CD14-positive monocyte (primary cell): Measurements from ENCODE around the gene CPA4. TPM values are rescaled to one million over a fixed set of nuclear protein-coding genes. Genes with fewer than 3 reads are reported as not detected.

ENCODE experiments used
- DNase-seq, 3 donors: peaks; one replicate each; pipeline ENCODE4 v3.0.0-alpha.2; 2011 to 2022
- H2AFZ ChIP-seq: 2 replicates; pipeline ENCODE4 v1.6.0; 2012; ENCODE audit warnings: mild to moderate bottlenecking, low read depth, low read length, inconsistent platforms; ENCODE audit not compliant: insufficient read depth, poor library complexity, severe bottlenecking
- H3K27ac ChIP-seq, 2 donors: 1 replicate in 1 of 2; 2 replicates in 1 of 2; pipeline ENCODE4 v1.5.1; 2012 to 2013; ENCODE audit warnings: low read length in 2 of 2, control low read depth in 1 of 2, inconsistent platforms in 1 of 2, low read depth in 1 of 2, mild to moderate bottlenecking in 1 of 2
- H3K27me3 ChIP-seq, 2 donors: one replicate each; pipeline versions ENCODE4 v1.6.0 to v1.6.1; 2011 to 2013; ENCODE audit warnings: low read length in 2 of 2; ENCODE audit not compliant: control insufficient read depth in 2 of 2, insufficient read depth in 2 of 2
- H3K36me3 ChIP-seq, 2 donors: replicated peaks in 1 of 2; 1 replicate in 1 of 2; 2 replicates in 1 of 2; pipeline versions ENCODE4 v1.5.1 to v1.6.1; 2012 to 2013; ENCODE audit warnings: low read length in 2 of 2, control low read depth in 1 of 2, inconsistent platforms in 1 of 2, mild to moderate bottlenecking in 1 of 2; ENCODE audit not compliant: insufficient read depth in 2 of 2, control insufficient read depth in 1 of 2
- H3K4me1 ChIP-seq, 2 donors: 1 replicate in 1 of 2; 2 replicates in 1 of 2; pipeline versions ENCODE4 v1.5.1 to v1.6.1; 2012 to 2013; ENCODE audit warnings: low read length in 2 of 2, control low read depth in 1 of 2, inconsistent platforms in 1 of 2, mild to moderate bottlenecking in 1 of 2, moderate library complexity in 1 of 2; ENCODE audit not compliant: insufficient read depth in 2 of 2, control insufficient read depth in 1 of 2
- H3K4me2 ChIP-seq: replicated peaks from 2 replicates; pipeline ENCODE3; 2012; ENCODE audit warnings: low read length, moderate library complexity, mild to moderate bottlenecking; ENCODE audit not compliant: poor library complexity, severe bottlenecking; ENCODE audit errors: extremely low read depth
- H3K4me3 ChIP-seq, 3 experiments: fragments of 200-600 bp in 1 of 3; sonication (generic) in 1 of 3; replicated peaks in 1 of 3; 1 replicate in 2 of 3; 2 replicates in 1 of 3; pipeline ENCODE4 v1.5.1; 2011 to 2013; ENCODE audit warnings: low read length in 3 of 3, mild to moderate bottlenecking in 3 of 3, control low read depth in 2 of 3, low read depth in 2 of 3, inconsistent platforms in 1 of 3, moderate library complexity in 1 of 3
- H3K79me2 ChIP-seq: 2 replicates; pipeline ENCODE4 v1.6.0; 2012; ENCODE audit warnings: mild to moderate bottlenecking, control low read depth, inconsistent platforms, low read length, moderate library complexity; ENCODE audit not compliant: insufficient read depth
- H3K9ac ChIP-seq: 2 replicates; pipeline ENCODE4 v1.6.0; 2017; ENCODE audit warnings: low read length, mild to moderate bottlenecking; ENCODE audit not compliant: insufficient read depth, poor library complexity, severe bottlenecking
- H3K9me3 ChIP-seq, 2 donors: replicated peaks in 1 of 2; 1 replicate in 1 of 2; 2 replicates in 1 of 2; pipeline versions ENCODE4 v1.5.1 to v1.6.1; 2012 to 2013; ENCODE audit warnings: low read length in 2 of 2, control low read depth in 1 of 2; ENCODE audit not compliant: control insufficient read depth in 1 of 2, insufficient read depth in 1 of 2
- H4K20me1 ChIP-seq: 2 replicates; pipeline ENCODE4 v1.6.0; 2012; ENCODE audit warnings: mild to moderate bottlenecking, low read length, control low read depth, moderate library complexity; ENCODE audit not compliant: insufficient read depth
- H3K27ac Mint-ChIP-seq, 7 donors: one replicate each; pipeline ENCODE4 v1.8.0; 2020; ENCODE audit warnings: mild to moderate bottlenecking in 7 of 7, mixed read lengths in 7 of 7, moderate library complexity in 6 of 7, inconsistent platforms in 2 of 7
- H3K27me3 Mint-ChIP-seq, 3 donors: one replicate each; pipeline ENCODE4 v1.8.0; 2021 to 2022; ENCODE audit warnings: low read depth in 3 of 3, mild to moderate bottlenecking in 3 of 3, mixed read lengths in 3 of 3, moderate library complexity in 3 of 3, inconsistent platforms in 1 of 3
- H3K36me3 Mint-ChIP-seq, 2 donors: one replicate each; pipeline ENCODE4 v1.8.0; 2020; ENCODE audit warnings: mixed read lengths in 2 of 2, inconsistent platforms in 1 of 2, mild to moderate bottlenecking in 1 of 2
- H3K4me1 Mint-ChIP-seq: one replicate; pipeline ENCODE4 v1.8.0; 2020; ENCODE audit warnings: mild to moderate bottlenecking, mixed read lengths
- H3K4me3 Mint-ChIP-seq, 2 donors: one replicate each; pipeline ENCODE4 v1.8.0; 2020; ENCODE audit warnings: mild to moderate bottlenecking in 2 of 2, mixed read lengths in 2 of 2, moderate library complexity in 1 of 2
- H3K9me3 Mint-ChIP-seq, 7 donors: one replicate each; pipeline ENCODE4 v1.8.0; 2020 to 2022; ENCODE audit warnings: mixed read lengths in 7 of 7, mild to moderate bottlenecking in 6 of 7, moderate library complexity in 6 of 7, inconsistent platforms in 2 of 7
- WGBS: methylation state at CpG from one replicate; pipeline ENCODE4 v1.1.5; 2013; ENCODE audit warnings: missing lambda C conversion rate; ENCODE audit not compliant: insufficient coverage; 5-methylcytosine and 5-hydroxymethylcytosine counted together
- intact Hi-C, 2 donors: fragments of 100-400 bp; cut with micrococcal nuclease; formaldehyde crosslinking; loops; one replicate each; pipeline versions ENCODE4 v1.15.0 to v1.15.1; 2023
- polyA plus RNA-seq, 3 donors: library from polyadenylated mRNA; depleted of rRNA in 1 of 3; unstranded in 2 of 3; stranded (reverse) in 1 of 3; fragments of 300-500 nt in 2 of 3; fragments of >200 nt in 1 of 3; fragmentation: Illumina TruSeq in 2 of 3; gene quantifications; 1 replicate in 2 of 3; 2 replicates in 1 of 3; pipeline ENCODE4 v1.2.3, GENCODE V29; 2012 to 2021
- TF ChIP-seq, protein P1 (sequence below): fragments of 200-600 bp; IDR thresholded peaks from one replicate; pipeline ENCODE4 v1.8.0; 2022; ENCODE audit warnings: antibody characterized with exemption, mild to moderate bottlenecking

CPA4 gene
- polyA plus RNA-seq, 3 donors = not detected

DNA sequence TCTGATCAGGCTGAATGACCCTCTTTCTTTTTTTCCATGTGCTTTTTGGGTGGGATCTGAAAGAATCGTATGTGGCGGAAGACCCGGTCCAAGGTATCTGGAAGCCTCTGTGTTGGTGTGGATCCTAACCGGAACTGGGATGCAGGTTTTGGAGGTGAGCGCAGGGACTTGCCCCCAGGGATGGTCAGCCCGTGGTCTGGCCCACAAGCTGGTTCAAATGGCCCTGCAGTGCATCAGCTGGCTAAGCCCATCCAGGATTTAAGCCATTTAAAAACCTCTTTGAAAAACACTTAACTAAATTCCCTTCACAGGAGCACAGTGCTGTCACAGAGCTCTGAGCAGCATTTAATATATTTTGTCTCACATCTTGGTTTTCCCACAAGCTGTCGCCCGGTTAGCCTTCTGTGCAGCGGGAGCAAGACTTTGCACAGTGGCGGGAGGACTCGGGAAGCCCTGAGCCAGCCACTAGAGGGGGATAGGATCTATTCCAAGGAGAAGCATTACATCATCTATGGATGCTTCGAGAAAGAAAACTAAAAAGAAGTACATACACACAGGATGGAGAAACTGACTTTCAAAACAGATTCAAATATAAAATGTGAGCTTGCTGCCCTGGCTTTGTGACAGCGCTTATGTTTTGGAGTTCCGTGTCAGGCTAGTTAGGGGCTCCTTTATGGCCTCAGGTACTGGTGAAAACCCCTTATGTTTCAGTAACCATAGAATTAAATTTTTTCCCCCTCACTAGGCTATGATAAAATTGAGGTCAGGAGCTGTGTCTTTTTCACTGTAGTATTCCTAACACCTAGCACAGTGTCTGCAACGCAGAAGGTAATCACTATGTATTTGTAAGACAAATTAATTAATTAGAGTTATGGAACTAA lies 15.0 kb upstream of the CPA4 start:
- H3K9ac ChIP-seq = no peak overlapping the region
- H3K36me3 ChIP-seq = no peaks in the 10 kb centered on the region
- H3K4me1 ChIP-seq = peaks cover 8 to 13% of the 10 kb centered on the region in 2 donors
- H3K27me3 Mint-ChIP-seq = peaks cover 6 to 11% (median 10%) of the 10 kb centered on the region in 3 donors
- 100% methylated on average over 6 of the region's 15 CpGs for WGBS
- H3K4me3 Mint-ChIP-seq = no peak overlapping the region
- no peak for DNase-seq
- H2AFZ ChIP-seq = no peak overlapping the region
- no peaks in the 10 kb centered on the region for H4K20me1 ChIP-seq
- no peak overlapping the region for H3K27ac ChIP-seq
- peaks cover 0 to 5% of the 10 kb centered on the region in 2 donors for H3K27me3 ChIP-seq
- no peak overlapping the region for H3K4me2 ChIP-seq
- no peak overlapping the region for H3K4me3 ChIP-seq
- H3K4me1 Mint-ChIP-seq = peaks cover 12% of the 10 kb centered on the region
- H3K27ac Mint-ChIP-seq = no peak overlapping the region
- no peaks in the 10 kb centered on the region for H3K36me3 Mint-ChIP-seq
- no peaks in the 10 kb centered on the region for H3K9me3 ChIP-seq
- intact Hi-C loops = no loop called here
- peaks cover 0 to 4% (median 0%) of the 10 kb centered on the region in 7 donors for H3K9me3 Mint-ChIP-seq
- H3K79me2 ChIP-seq = no peaks in the 10 kb centered on the region
- TF ChIP-seq, protein P1, sequence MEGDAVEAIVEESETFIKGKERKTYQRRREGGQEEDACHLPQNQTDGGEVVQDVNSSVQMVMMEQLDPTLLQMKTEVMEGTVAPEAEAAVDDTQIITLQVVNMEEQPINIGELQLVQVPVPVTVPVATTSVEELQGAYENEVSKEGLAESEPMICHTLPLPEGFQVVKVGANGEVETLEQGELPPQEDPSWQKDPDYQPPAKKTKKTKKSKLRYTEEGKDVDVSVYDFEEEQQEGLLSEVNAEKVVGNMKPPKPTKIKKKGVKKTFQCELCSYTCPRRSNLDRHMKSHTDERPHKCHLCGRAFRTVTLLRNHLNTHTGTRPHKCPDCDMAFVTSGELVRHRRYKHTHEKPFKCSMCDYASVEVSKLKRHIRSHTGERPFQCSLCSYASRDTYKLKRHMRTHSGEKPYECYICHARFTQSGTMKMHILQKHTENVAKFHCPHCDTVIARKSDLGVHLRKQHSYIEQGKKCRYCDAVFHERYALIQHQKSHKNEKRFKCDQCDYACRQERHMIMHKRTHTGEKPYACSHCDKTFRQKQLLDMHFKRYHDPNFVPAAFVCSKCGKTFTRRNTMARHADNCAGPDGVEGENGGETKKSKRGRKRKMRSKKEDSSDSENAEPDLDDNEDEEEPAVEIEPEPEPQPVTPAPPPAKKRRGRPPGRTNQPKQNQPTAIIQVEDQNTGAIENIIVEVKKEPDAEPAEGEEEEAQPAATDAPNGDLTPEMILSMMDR = no peak

DNA sequence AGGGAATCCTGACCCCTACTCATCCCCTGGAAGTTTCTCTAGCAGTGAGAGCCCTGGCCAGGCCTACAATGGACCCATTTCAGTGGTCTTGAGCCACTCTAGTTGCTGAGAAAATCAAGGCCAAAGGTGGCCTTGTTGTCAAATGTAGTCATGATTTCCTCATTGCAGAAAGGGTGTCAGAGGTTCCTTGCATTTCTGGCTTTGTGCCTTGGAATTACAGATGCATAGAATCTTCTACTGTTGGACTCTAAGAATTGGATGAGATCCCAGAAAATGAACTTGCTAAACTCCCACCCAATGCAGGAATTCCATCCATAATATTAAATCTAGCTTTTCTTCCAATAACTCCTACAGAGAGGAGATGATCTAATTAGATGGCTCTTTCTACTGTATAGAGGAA lies 14.1 kb upstream of the CPA4 start:
- no peak overlapping the region for H3K4me3 Mint-ChIP-seq
- H3K36me3 Mint-ChIP-seq = no peaks in the 10 kb centered on the region
- Histone ChIP-seq H3K4me1 (peaks cover under 1 to 5% of the 10 kb centered on the region in 2 donors), H3K9ac (no peak overlapping the region), H3K9me3 (no peaks in the 10 kb centered on the region), H3K36me3 (no peaks in the 10 kb centered on the region), H3K4me3 (no peak overlapping the region), H3K27ac (no peak overlapping the region), H3K27me3 (peaks cover 0 to 3% of the 10 kb centered on the region in 2 donors), H4K20me1 (no peaks in the 10 kb centered on the region), H2AFZ (no peak overlapping the region), H3K4me2 (no peak overlapping the region), H3K79me2 (no peaks in the 10 kb centered on the region)
- H3K9me3 Mint-ChIP-seq = peaks cover 0 to 4% (median 2%) of the 10 kb centered on the region in 7 donors
- no peak for DNase-seq
- TF ChIP-seq, protein P1 = no peak
- peaks cover 7% of the 10 kb centered on the region for H3K4me1 Mint-ChIP-seq
- no peak overlapping the region for H3K27ac Mint-ChIP-seq
- peaks cover 2 to 8% (median 3%) of the 10 kb centered on the region in 3 donors for H3K27me3 Mint-ChIP-seq
- intact Hi-C loops = no loop called here
